Keratinocyte (primary cell): ENCODE data around the gene CD36. TPM values are rescaled to one million over a fixed set of nuclear protein-coding genes. Genes with fewer than 3 reads are reported as not detected.
A peak's percentile ranks its signal among the peaks of the same experiment; 100 is the strongest.

Source experiments
- DNase-seq: peaks from one replicate; pipeline ENCODE4 v3.0.0-alpha.2; 2011; ENCODE audit warnings: low read depth, missing footprints, low spot score
- FAIRE-seq: peaks from 2 replicates; lab custom pipeline; 2011; peaks lifted over from hg19 to GRCh38; lab: Jason Lieb, UNC
- H2AFZ ChIP-seq: 2 replicates; pipeline ENCODE4 v1.6.0; 2012; ENCODE audit warnings: low read length, control low read depth, inconsistent platforms; ENCODE audit not compliant: control insufficient read depth
- H3K27ac ChIP-seq: 2 replicates; pipeline ENCODE4 v1.5.1; 2011; ENCODE audit warnings: low read length; ENCODE audit not compliant: control insufficient read depth, insufficient read depth
- H3K27me3 ChIP-seq: 3 replicates; pipeline ENCODE4 v1.6.0; 2011; ENCODE audit warnings: low read length; ENCODE audit not compliant: control insufficient read depth, insufficient read depth; ENCODE audit errors: extremely low read depth
- H3K36me3 ChIP-seq, 2 experiments: 2 replicates in 1 of 2; 3 replicates in 1 of 2; pipeline ENCODE4 v1.5.1; 2011; ENCODE audit warnings: low read length in 2 of 2, mild to moderate bottlenecking in 1 of 2; ENCODE audit not compliant: control insufficient read depth in 2 of 2, insufficient read depth in 2 of 2; ENCODE audit errors: extremely low read depth in 1 of 2
- H3K4me1 ChIP-seq: 3 replicates; pipeline ENCODE4 v1.5.1; 2011; ENCODE audit warnings: low read length; ENCODE audit not compliant: control insufficient read depth, insufficient read depth; ENCODE audit errors: extremely low read depth
- H3K4me2 ChIP-seq: 3 replicates; pipeline ENCODE4 v1.6.0; 2011; ENCODE audit warnings: low read depth, low read length; ENCODE audit not compliant: control insufficient read depth, insufficient read depth; ENCODE audit errors: extremely low read depth
- H3K4me3 ChIP-seq, 3 experiments: fragments of 200-600 bp in 1 of 3; sonication (generic) in 1 of 3; 2 replicates in 2 of 3; 3 replicates in 1 of 3; pipeline ENCODE4 v1.5.1; 2011 to 2016; ENCODE audit warnings: low read length in 3 of 3, mild to moderate bottlenecking in 3 of 3, control low read depth in 2 of 3, inconsistent platforms in 1 of 3, low read depth in 1 of 3, mixed read lengths in 1 of 3, mixed run types in 1 of 3, moderate library complexity in 1 of 3; ENCODE audit not compliant: control insufficient read depth in 2 of 3, insufficient read depth in 2 of 3; ENCODE audit errors: extremely low read depth in 1 of 3
- H3K79me2 ChIP-seq: 2 replicates; pipeline ENCODE4 v1.6.0; 2012; ENCODE audit warnings: low read length; ENCODE audit not compliant: control insufficient read depth, insufficient read depth
- H3K9ac ChIP-seq: 3 replicates; pipeline ENCODE4 v1.6.0; 2011; ENCODE audit warnings: low read length; ENCODE audit not compliant: control insufficient read depth, insufficient read depth; ENCODE audit errors: extremely low read depth
- H3K9me1 ChIP-seq: 3 replicates; pipeline ENCODE4 v1.6.0; 2011; ENCODE audit warnings: low read length; ENCODE audit not compliant: control insufficient read depth, insufficient read depth; ENCODE audit errors: extremely low read depth
- H3K9me3 ChIP-seq: 2 replicates; pipeline ENCODE4 v1.5.1; 2012; ENCODE audit warnings: low read depth, low read length; ENCODE audit not compliant: control insufficient read depth
- H4K20me1 ChIP-seq: 3 replicates; pipeline ENCODE4 v1.6.0; 2011; ENCODE audit warnings: low read length; ENCODE audit not compliant: control insufficient read depth, insufficient read depth; ENCODE audit errors: extremely low read depth
- EZH2 ChIP-seq: IDR thresholded peaks from one replicate; pipeline ENCODE4 v1.6.1; 2012; ENCODE audit warnings: inconsistent platforms, mild to moderate bottlenecking, low read length, moderate library complexity
- dilution Hi-C: fragments of 300-500 bp; cut with MboI; formaldehyde crosslinking; loops from one replicate; pipeline ENCODE4 v1.7.0; 2020; ENCODE audit warnings: low sequenced_read_pairs; ENCODE audit not compliant: extremely low pct_ligation_motif_present
- polyA plus RNA-seq, 5 experiments: library from polyadenylated mRNA; depleted of rRNA in 3 of 5; stranded (reverse) in 3 of 5; stranded (forward) in 1 of 5; unstranded in 1 of 5; fragments of >200 nt; gene quantifications; 1 replicate in 1 of 5; 2 replicates in 3 of 5; 3 replicates in 1 of 5; pipeline versions ENCODE4 v1.2.1 to v1.2.3, GENCODE V29; 2011 to 2012; ENCODE audit warnings: missing spikeins in 2 of 5, low read depth in 1 of 5, low replicate concordance in 1 of 5
- TF ChIP-seq, protein P1 (sequence below), 3 experiments: IDR thresholded peaks in 1 of 3; conservative IDR thresholded peaks in 1 of 3; optimal IDR thresholded peaks in 1 of 3; 2 replicates in 2 of 3; 3 replicates in 1 of 3; pipeline versions ENCODE3 to v1.5.1; 2011; ENCODE audit warnings: low read length in 3 of 3, mild to moderate bottlenecking in 3 of 3, moderate library complexity in 2 of 3, control low read depth in 1 of 3, inconsistent platforms in 1 of 3; ENCODE audit not compliant: insufficient read depth in 2 of 3; ENCODE audit errors: extremely low read depth in 1 of 3

CD36 gene
- polyA plus RNA-seq, 1 donor (not counting 4 experiments of a cell fraction or from before 2014, with no cell fraction given) = 0.59 TPM

DNA sequence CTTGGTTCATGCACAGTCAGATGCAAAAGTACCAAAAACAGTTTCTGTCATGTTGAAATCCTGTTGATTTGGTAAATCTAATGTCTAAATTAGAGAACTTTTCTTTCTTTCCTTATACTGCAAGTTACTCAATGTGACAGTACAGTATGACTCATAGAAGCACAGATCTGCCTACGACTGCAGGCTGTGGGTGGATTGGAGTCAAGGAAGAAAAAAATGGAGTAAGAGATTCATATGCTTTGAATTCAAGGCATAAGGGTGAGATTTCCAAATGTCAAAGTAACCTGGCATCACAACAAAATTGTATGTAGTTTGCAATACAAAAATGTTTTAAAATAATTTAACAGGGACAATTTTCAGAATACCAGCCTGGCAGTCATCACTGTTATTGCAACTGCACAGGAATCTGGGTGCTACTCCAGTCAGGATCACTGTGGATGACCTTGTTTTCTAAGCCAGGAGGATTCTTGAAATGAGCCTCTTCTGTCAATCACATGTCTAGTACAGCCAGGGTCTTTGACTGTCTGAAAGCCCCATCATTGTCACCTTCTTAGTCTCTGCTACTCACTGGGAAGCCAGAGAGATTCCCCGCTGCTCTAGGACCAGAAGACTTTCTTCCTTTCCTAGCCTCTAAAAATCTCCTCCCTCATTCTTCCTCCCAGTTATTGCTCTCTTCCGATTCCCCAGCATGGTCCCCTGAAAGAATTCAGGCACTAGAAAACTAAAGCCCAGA is 83.6 kb downstream of the CD36 start:
- peak overlapping the region in 1 of 3 experiments; percentile 2 for H3K4me3 ChIP-seq
- no peak for TF ChIP-seq EZH2
- TF ChIP-seq, protein P1, sequence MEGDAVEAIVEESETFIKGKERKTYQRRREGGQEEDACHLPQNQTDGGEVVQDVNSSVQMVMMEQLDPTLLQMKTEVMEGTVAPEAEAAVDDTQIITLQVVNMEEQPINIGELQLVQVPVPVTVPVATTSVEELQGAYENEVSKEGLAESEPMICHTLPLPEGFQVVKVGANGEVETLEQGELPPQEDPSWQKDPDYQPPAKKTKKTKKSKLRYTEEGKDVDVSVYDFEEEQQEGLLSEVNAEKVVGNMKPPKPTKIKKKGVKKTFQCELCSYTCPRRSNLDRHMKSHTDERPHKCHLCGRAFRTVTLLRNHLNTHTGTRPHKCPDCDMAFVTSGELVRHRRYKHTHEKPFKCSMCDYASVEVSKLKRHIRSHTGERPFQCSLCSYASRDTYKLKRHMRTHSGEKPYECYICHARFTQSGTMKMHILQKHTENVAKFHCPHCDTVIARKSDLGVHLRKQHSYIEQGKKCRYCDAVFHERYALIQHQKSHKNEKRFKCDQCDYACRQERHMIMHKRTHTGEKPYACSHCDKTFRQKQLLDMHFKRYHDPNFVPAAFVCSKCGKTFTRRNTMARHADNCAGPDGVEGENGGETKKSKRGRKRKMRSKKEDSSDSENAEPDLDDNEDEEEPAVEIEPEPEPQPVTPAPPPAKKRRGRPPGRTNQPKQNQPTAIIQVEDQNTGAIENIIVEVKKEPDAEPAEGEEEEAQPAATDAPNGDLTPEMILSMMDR (optimal IDR thresholded peaks at IDR 0.05 in 1 of 3, IDR thresholded peaks at IDR 0.05 in 1 of 3, conservative IDR thresholded peaks at IDR 0.05 in 1 of 3; ENCODE audit: extremely low read depth in 1 of 3, insufficient read depth in 2 of 3, low read length in 3 of 3) = no peak
- no peaks in the 10 kb centered on the region for H3K27me3 ChIP-seq
- H3K79me2 ChIP-seq = no peaks in the 10 kb centered on the region
- DNase-seq (peak; percentile 41), FAIRE-seq (peak; percentile 93)
- dilution Hi-C loops = no loop called here
- H2AFZ ChIP-seq = no peak overlapping the region
- H3K4me1 ChIP-seq = peaks cover 34% of the 10 kb centered on the region
- H4K20me1 ChIP-seq = no peaks in the 10 kb centered on the region
- no peaks in the 10 kb centered on the region for H3K9me3 ChIP-seq
- H3K4me2 ChIP-seq = peak overlapping the region; percentile 39
- no peaks in the 10 kb centered on the region for H3K36me3 ChIP-seq
- H3K9me1 ChIP-seq = no peaks in the 10 kb centered on the region
- H3K9ac ChIP-seq = peak overlapping the region; percentile 42
- H3K27ac ChIP-seq = peak overlapping the region; percentile 86

DNA sequence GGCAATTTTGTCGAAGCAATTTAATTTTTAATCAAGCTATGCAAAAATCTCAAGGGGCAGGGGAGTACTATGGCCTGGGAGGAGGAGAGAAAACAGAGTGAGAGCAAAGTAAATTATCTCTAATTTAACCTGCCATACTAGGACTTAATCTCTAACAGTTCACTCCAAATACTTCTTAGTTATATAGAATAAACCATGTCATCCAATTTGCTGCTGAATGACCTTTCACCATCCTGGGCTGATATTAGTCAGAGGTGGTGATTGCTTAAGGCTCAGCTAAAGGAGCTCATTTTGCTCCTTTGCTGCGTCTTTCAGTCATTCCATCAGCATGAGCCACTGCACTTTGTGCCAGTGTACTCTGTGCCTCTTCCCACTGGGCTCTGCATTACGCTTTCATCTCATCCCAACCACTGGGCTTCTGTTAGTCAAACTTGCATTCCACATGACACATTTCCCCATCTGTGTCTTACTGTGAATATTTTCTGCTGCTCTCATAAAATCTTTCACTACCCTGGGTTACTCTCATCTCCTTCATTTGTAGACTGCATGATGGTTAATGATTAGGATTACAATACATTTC is 84.3 kb downstream of the CD36 start:
- Histone ChIP-seq H3K9me3 (no peaks in the 10 kb centered on the region), H3K4me1 (peaks cover 34% of the 10 kb centered on the region), H3K27ac (peak overlapping the region; percentile 86), H4K20me1 (no peaks in the 10 kb centered on the region), H2AFZ (no peak overlapping the region), H3K79me2 (no peaks in the 10 kb centered on the region), H3K9me1 (no peaks in the 10 kb centered on the region), H3K27me3 (no peaks in the 10 kb centered on the region), H3K36me3 (no peaks in the 10 kb centered on the region), H3K4me3 (peak overlapping the region in 1 of 3 experiments; percentile 2), H3K9ac (peak overlapping the region; percentile 42), H3K4me2 (peak overlapping the region; percentile 39)
- peak; percentile 90 for DNase-seq
- FAIRE-seq = peak; percentile 99
- dilution Hi-C loops = no loop called here
- TF ChIP-seq, protein P1 (optimal IDR thresholded peaks at IDR 0.05 in 1 of 3, IDR thresholded peaks at IDR 0.05 in 1 of 3, conservative IDR thresholded peaks at IDR 0.05 in 1 of 3; ENCODE audit: extremely low read depth in 1 of 3, insufficient read depth in 2 of 3, low read length in 3 of 3) = no peak
- TF ChIP-seq EZH2 = no peak
